Epithelial cell of prostate (primary cell): ENCODE results near the gene KRTAP10-6.
"Not testable (repeated sequence)": the region's sequence is repeated elsewhere in the genome, so short reads cannot be mapped to it uniquely, and the experiment has no call there.

Experiments used
- DNase-seq: peaks from one replicate; pipeline ENCODE4 v3.0.0-alpha.2; 2011; ENCODE audit warnings: low read depth, low spot score
- H3K27ac ChIP-seq: fragments of 450-650 bp; 2 replicates; pipeline ENCODE4 v1.5.1; 2017; ENCODE audit warnings: mild to moderate bottlenecking

The KRTAP10-6 gene

DNA sequence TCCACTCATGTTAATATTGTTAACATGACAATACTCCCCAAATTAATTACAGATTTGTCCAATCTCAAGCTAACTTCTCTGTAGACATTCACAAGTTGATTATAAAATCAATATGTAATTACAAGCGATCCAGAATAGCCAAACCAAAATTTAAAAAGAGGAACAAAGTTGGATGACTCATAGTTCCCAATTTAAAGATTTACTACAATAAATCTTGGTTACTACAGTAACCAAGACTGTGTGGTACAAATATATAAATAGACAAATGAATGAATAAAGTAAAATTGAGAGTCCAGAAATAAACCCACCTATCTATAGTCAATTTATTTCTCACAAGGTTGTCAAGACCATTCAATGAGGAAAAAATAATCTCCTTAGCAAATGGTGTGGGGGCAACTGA lies 25.9 kb downstream of the KRTAP10-6 start:
- no peak for DNase-seq
- no peak overlapping the region for H3K27ac ChIP-seq

DNA sequence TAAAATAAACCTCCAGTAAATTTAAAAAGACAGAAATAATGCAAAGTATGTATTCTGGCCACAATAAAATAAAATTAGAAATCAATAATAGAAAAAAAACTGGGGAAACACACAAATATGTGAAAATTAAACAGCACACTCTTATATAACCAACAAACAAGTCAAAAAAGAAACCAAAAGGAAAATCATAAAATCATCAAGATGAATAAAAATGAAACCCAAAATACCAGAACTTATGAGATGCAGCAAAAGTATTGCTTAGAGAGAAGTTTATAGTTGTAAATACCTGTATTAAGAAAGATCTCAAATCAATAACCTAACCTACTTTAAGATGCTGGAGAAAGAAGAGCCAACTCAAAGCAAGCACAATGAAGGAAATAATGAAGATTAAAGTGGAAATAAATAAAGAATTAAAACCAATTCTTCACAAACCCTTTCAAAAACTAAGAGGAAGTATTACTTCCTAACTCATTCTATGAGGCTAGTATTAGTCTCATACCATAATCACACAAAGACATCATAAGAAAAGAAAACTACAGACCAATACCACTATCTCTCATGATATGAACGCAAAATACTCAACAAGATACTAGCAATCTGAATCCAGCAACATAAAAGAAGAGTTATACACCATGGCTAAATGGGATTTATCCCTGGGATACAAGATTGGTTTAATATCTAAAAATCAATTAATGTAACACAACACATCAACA lies 27.3 kb downstream of the KRTAP10-6 start:
- no peak for DNase-seq
- H3K27ac ChIP-seq: no peak overlapping the region

DNA sequence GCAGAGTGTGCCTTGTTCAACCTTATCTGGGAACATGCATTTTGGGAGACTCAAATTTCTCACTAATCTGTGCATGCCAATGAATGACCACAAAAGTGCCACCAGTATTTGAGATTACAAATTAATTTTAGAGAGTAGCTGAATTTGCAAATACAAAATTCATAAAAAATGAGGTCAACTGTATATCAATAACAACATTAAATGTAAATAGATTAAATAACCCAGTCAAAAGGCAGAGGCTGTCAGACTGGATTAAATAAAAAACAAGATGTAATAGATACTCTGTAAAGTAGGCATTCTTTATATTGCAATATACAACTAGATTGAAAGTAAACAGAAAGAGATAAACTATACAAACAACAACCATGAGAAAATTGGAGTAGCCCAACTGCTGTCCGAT lies 28.2 kb downstream of the KRTAP10-6 start:
- DNase-seq: no peak
- H3K27ac ChIP-seq: no peak overlapping the region

DNA sequence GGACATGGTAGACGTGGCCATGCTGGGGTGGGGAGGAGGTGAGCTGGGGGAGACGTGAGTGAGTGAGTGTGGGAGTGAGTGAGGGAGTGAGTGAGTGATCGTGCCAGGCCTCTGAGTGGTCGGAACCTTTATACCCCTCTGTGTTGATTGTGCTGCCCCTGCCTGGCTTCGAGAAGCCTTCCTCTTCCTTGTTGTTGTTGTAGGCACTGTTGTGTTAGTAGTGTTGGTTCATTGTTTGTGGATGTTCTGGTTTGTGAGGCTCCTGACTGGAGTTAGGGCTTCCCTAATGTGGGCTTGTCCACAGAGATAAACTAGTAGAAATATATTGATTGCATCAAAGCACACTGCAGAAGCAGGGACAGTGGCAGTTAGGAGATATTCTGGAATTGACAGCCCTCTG lies 33.6 kb downstream of the KRTAP10-6 start, which contains the start of gene KRTAP10-3:
KRTAP10-3 (minus strand) TSS at position 101 of the 400 bp plus-strand sequence; CDS start at position 21, 80 bp downstream.
- DNase-seq: no peak
- H3K27ac ChIP-seq: no peak within 1 kb of the TSS

DNA sequence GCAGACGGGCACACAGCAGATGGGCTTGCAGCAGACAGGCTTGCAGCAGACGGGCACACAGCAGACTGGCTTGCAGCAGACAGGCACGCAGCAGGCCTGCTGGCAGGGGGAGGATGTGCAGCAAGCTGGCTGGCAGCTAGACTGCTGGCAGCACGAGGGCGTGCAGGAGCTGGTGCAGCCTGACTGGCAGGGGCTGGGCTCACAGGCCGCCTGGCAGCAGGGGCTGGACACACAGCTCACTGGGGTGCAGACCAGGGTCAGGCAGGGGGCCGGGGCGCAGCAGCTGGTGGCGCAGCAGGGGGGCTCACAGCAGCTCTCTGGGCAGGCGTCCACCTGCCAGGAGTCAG lies 34.0 kb downstream of the KRTAP10-6 start:
- not testable (repeated sequence) for DNase-seq, H3K27ac ChIP-seq

DNA sequence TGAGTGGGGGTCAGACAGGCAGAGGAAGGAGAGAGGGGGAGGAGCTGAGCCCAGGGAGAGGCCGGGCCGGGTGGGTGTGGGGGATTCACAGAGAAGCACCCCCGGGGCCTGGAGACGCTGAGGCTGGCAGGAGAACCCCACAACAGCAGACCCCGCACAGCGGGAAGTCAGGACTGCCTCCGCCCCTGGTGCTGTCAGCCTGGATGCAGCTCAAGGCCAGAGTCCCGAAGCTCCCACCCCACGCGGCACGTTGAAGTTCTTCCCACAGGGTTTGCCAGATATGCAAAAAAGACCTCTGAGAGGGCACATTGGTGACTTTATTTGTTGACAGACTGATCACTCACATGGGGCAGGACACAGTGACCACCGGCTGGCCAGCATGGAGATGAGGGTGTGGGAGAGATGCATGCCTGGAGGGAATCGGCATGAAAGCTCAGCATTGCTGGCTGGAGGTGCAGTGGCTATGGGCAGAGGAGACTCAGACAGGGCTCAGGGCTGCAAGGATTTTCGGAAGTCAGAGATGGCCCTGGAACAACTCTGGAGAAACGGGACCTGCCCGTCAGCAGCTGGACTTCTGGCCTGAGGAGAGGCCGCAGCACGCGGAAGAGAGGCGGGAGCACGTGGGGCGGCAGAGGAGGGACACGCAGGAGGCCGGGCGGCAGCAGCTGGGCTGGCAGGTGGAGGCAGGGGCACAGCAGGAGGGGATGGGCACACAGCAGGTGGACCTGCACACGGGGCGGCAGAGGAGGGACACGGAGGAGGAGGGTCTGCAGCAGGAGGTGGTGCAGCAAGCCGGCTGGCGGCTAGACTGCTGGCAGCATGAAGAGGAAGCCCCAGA lies 34.6 kb downstream of the KRTAP10-6 start:
- no peak overlapping the region for H3K27ac ChIP-seq
- no peak for DNase-seq

DNA sequence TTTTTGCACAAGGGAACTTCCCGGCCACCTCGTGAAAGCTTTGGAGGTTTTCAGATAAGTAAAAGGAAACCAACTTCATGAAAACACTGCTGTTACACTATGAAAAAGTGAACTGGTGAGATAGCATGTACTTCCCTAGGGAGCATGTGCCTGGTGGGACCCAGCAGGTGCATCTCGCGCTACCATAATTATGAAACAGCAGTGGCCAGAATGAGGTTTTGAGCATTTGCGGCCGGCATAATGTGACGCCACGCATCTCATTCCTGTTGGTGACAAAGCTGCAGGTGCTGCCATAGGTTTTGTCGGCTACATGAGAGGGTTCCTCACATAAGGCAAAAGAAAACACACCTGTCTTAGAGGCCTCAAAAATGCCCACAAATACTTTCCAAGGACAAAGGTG lies 35.4 kb downstream of the KRTAP10-6 start:
- H3K27ac ChIP-seq: no peak overlapping the region
- no peak for DNase-seq

DNA sequence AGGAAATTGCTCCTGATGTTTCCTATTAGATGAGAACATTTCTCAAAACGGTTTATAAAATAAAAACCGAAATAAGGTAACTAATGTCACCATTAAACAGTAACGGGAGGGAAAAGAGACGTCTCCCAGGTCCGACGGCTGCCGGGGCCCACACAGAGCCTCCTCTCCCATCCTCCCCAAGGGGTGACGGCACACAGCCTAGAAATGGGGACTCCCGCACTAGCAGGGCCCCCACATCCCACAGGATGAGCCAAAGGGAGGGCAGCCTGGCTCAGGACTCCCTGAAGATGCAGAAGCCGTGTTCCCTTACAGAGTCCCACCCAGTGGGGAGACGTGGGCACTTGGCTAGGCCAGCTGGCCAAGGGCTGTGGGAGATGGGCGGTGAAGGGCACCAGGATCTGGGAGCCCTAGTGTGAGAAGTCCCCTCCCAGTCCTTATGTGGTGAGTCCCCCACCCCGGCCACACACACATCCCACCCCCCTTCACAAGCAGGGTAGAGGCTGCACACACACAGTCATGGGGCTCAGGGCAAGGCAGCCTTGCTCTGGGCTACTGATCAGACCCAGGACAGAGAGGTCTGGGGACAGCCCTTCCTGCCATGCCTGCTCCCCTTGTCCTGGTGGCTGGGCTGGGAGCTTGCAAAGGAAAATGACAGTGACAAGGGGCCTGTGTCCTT lies 37.0 kb downstream of the KRTAP10-6 start:
- no peak for DNase-seq
- H3K27ac ChIP-seq: no peak overlapping the region

DNA sequence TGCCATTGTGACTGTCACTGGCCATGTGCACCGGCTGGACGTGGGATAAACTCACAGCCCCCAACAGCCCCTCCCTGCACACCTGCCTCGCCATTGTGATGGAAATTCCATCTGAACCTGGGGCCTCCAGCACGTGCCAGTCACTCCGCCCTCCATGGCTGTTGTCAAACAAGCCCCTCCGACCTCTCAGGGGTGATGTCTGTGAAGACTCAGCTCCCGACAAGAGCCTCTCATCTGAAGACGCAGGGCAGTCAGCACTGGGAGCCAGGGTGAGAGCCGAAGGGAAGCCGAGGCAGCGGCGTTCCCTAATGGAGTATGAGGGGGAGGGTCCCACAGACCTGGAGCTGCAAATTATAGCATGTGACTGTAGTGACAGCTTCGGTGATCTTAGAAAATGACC lies 39.6 kb downstream of the KRTAP10-6 start:
- no peak for DNase-seq
- no peak overlapping the region for H3K27ac ChIP-seq

DNA sequence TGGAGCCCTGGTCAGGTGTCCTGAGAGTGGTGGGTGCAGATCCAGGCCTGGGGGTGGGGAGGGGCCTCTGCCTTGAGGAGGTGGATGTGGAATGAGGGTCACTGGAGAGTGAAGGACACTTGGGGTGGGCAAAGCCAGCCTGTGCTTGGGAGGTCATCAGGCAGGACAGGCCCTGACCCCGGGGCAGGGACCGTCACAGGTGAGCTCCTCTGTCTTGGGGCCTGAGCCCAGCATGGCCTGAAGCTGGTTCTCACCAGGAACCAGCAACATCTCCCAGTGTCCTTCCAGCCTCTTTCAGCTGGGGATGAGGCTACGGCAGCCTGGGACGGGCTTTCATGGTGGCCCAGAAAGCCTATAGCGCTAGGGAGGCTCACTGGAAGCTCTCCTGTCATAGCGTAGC lies 40.2 kb downstream of the KRTAP10-6 start:
- DNase-seq: no peak
- no peak overlapping the region for H3K27ac ChIP-seq

DNA sequence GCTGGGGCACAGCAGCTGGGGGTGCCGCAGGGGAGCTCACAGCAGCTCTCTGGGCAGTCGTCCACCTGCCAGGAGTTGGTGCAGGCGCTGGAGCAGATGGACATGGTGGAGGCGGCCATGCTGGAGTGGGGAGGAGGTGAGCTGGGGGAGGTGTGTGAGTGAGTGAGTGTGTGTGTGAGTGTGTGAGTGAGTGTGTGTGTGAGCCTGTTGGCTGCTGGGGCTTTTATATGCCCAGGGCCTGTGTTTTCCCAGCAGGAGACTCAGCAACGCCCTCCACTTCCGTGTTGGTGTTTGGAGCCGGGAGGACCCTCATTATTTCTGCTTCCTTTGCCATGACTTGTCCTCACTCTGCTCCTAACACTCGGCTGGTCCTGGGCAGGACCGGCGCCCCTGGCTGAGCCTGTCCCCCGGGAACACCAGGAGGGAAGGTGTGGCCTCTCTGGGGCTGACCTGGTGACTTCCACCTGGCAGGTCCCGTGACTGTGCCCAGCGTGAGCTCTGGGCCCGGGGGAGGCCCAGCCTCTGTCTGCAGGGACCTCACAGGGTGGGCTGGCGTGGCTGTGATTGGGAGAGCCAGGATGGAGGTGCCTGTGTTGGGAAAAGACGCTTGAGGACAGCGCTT lies 40.9 kb downstream of the KRTAP10-6 start, which contains the start of gene KRTAP10-2:
KRTAP10-2 (minus strand) TSS at position 166 of the 622 bp plus-strand sequence; CDS start at position 119, 47 bp downstream.
- H3K27ac ChIP-seq: no peak within 1 kb of the TSS
- no peak for DNase-seq

DNA sequence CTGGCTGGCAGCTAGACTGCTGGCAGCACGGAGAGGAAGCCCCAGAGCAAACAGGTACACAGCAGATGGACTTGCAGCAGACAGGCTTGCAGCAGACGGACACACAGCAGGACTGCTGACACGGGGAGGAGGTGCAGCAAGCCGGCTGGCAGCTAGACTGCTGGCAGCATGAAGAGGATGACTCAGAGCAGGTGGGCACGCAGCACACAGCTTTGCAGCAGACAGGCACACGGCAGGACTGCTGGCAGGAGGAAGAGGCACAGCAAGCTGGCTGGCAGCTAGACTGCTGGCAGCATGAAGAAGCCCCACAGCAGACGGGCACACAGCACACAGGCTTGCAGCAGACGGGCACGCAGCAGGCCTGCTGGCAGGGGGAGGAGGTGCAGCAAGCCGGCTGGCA lies 41.5 kb downstream of the KRTAP10-6 start:
- no peak for DNase-seq
- H3K27ac ChIP-seq: no peak overlapping the region

DNA sequence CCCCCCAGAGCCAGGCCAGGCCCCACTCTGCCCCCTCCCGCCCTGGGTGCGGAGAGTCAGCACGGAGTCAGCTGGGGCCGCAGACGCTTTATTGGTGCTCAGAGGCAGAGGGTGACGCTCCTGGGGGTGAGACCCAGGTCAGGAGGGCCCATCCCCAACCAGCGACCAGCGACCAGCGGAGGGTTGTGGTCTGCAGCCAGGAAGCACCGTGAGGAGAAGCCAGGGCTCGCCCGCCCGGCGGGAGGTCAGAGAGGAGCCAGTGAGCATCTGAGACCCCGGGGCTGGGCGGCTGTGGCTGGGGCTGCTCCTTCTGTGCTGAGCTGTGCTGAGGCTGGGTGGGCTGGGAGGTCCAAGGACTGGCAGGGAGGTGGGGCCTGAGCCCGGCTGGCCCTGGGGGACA lies 42.0 kb downstream of the KRTAP10-6 start:
- not testable (repeated sequence) for H3K27ac ChIP-seq, DNase-seq

DNA sequence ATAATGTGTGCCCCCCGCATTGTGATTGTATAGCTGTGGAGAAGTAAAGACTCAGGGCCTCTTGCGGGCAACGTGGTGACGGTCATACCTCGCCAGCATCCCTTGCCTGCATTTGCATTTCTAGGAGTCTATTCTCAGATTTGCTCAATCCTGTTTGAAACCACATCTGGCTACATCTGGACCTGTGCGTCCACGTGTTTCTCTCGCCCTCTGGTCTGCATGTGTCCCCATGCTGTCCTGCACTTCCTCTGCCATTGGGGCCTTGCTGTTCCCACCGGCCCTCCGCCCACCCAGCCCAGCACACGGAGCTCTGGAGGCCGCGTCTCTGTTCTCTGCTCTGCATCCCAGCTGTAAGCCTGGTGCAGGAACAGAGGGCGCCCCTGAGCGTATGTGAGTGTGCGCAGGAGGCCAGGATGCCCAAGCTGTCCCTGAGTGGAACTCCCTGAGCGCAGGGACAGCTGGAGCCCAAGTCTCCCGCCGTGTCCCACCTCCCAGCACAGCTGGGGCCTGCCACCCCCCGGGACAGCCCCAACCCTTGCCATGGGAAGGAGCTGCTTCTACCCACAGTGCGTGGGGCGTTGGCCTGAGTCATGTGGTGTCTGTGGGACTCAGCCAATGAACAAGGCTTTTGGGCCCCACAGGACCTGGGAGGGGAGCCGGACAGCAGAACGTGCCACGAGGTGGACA lies 42.6 kb downstream of the KRTAP10-6 start:
- no peak for DNase-seq
- H3K27ac ChIP-seq: no peak overlapping the region

DNA sequence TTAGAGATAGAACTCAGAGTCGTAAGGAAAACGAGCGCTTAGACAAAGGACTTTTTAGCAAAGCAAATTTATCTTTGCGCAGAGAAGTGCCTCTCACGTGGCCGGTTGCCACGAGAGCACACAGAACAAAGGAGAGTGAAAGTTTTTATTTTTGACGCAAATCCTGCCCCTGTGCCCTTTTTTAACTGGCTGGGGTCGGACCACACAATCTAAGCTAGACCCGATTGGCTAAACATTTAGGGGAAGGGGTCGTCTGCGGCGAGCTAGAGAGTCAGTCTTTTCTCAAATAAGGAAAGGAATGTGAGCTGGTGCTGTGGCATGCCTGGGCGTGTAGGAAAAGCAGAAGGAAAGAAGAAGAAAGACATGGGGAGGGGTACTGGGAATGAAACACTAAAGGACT lies 43.4 kb downstream of the KRTAP10-6 start:
- DNase-seq: no peak
- no peak overlapping the region for H3K27ac ChIP-seq

DNA sequence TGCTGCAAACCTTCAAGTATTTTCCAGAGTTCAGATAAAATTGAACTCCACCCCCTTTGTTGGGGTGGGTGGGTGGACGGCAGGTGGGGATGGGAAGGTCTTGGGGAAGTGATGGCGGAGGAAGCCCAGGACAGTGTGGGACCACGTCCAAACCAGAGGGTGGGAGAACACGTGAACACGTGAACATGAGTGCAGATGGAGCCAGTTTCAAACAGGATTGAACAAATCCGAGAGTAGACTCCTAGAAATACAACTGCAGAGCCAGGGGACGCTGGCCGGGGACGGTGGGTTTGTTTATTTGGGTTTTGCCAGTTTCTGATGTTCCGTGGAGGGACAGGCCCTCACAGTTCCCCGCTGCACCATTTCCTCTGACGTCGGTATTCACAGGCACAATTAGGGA lies 43.9 kb downstream of the KRTAP10-6 start:
- H3K27ac ChIP-seq: no peak overlapping the region
- no peak for DNase-seq

DNA sequence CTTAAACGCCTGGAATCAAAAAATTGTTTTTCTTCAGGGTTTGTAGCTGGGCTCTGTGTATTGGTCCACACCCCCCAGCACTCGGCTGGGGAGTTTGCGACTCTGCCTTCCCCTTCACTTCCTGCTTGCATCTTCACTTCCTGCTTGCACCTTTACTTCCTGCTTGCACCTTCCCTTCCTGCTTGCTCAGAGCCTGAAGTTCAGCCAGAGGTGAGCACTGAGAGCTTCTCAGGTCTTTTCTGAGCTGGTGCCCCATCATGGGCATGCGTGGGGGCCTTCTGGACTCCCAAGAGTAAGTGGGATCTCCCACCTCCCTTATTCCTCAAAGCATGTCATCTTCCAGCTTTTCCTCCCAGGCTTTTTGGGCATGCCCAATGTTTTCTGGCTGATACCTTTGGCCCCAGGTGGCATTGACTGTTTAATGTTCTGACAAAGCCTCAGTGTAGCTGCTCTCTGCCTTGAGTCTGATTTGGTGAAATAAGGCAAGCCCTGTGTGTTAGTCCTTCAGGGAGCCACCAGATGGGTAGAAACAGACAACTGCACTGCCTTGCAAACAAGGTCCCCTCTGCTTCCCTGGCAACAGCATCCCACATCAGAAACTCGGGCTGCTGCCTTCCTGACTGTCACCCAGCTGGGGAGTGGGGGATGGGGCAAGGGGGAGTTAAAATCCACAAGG lies 44.5 kb downstream of the KRTAP10-6 start:
- no peak for DNase-seq

DNA sequence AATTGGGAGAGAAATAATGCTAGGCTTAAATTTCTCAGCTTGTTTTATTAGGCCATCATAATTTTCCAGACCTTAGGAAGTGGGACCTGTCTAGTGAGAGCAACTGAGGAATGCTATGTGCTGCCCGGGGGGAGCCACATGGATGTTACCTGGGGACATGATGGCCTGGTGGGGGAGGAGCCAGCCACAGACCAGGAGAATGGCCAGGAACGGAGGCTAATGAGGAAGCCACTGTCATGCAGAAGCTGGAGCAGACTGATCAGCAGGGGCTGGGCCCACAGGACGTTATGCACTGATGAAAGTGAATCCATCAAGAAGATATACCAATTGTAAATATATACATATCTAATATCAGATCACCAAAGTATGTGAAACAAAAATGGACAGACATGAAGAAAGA lies 47.7 kb downstream of the KRTAP10-6 start:
- no peak for DNase-seq
- no peak overlapping the region for H3K27ac ChIP-seq

More for the DNA sequence above, 44.5 kb downstream of the KRTAP10-6 start:
- no peak overlapping the region for H3K27ac ChIP-seq

DNA sequence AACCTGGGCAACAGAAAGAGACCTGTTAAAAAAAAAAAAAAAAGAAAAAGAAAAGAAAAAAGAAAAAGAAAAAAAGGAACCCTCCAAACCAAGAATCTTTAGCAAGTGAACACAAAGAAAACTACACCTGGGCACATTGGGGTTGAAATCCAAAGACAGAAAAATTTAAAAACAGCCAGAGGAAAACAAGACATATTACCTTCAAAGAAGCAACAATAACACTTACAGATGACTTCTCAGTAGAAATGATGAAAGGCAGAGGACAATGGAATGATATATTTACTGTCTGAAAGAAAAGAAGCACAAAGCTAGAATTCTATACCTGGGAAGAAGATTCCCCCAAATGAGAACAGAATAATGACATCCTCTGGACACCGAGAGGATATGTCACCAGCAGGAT lies 49.6 kb downstream of the KRTAP10-6 start:
- H3K27ac ChIP-seq: no peak overlapping the region
- no peak for DNase-seq
